GM21381 (cell line): Measurements from ENCODE around the gene GXYLT2.

Experiments
- ATAC-seq: cut with Tn5 transposase; IDR thresholded peaks from one replicate; pipeline ENCODE4 v1.9.1; 2021; ENCODE audit warnings: mild to moderate bottlenecking, moderate library complexity; ENCODE audit not compliant: unreplicated experiment

Gene GXYLT2

DNA sequence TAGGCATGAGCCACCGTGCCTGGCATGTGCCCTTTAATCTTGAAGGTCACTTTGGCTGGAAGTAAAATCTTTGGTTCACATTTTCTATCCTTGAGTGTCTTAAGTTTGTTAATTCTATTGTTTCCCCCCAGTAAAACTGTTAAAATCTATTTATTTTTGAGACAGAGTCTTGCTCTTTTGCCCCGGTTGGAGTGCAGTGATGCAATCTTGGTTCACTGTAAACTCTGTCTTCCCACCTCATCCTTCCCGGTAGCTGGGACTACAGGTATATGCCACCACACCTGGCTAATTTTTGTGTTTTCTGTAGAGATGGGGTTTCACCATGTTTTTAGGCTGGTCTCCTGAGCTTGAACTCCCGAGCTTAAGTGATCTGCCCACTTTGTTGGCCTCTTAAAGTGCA is 116.5 kb downstream of the GXYLT2 start:
- no peak for ATAC-seq

DNA sequence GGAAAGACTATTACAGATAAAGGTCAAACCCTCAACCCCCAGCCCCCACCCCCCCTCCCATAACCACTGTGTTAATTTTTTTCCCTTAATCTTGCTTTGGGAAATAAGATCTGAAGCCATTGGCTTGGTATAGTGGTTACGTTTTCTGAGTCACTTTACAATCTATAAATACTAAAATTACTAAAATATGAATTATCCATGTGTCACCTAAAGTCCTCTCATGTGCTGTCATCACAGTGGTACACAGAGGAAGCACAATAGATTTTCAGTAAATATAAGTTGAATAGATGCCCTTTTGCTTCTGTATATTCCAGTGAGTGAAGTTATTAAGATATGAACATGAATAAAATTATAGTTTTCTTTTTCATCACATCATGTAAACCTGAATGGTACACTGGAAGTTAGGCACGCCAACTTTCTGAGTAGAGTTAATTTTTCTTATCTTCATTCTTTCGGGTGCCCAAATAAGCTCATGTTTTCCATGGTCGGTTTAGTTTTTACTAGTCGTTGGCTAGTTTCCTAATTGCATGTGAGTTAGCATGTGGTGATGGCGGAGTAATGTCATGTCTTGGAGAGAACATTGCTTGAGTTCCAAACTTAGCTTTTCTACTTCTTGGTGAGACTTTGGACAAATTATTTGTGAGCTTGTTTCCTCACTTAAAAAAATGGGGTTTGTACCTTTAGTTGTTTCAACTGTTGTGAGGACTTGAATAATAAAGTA is 120.3 kb downstream of the GXYLT2 start:
- no peak for ATAC-seq

DNA sequence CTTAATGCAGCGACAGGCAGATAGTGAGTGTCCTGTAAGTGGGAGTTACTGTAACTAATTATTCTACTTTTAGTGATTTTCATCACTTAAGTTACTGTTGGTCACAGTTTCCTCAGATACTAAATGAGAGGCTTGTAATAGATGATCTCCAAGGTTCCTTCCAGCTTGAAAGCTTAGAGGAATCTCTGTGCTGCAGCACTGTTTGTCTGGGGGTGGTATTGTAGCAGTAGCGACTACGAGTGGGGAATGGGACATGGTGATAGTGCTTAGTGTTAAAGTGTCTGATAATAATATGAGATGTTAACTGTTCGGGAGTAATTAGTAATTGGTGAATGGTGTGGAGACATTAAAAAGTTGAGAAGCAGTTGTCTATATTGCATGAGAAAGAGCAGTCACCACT is 121.2 kb downstream of the GXYLT2 start:
- no peak for ATAC-seq

DNA sequence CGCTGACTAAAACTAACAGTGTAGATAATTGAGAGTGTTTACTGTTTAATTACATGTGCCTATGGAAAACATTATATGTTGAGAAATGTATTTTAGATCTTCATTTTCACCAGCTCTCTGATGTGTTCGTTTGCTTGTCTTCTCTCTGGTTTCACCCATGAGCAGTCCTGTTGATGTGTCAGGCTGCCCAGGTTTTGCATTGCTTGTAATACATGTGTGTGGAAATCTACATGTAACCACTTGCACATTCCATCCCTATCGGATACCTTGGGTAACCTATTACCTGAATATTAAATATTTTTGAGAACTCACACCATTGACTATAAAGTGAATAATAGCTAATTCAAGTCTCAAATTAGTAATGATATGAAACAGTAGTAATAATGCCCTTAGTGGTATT is 121.9 kb downstream of the GXYLT2 start:
- no peak for ATAC-seq

DNA sequence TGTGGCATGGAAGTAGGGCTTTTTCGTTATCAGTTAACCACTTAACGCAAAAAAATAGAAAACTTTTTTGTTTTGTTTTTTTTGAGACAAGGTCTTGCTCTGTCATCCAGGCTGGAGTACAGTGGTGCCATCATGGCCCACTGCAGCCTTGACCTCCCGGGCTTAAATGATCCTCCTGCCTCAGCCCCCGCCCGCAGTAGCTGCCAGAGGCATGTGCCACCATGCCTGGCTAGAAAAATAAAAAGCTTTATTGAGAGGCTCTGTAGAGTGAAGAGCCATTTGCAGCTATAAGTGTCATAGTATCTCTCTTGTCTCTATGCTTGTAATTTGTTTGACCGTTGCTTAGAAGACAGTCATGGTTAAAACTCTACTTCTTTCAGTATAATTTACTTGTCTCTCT is 122.3 kb downstream of the GXYLT2 start:
- no peak for ATAC-seq

DNA sequence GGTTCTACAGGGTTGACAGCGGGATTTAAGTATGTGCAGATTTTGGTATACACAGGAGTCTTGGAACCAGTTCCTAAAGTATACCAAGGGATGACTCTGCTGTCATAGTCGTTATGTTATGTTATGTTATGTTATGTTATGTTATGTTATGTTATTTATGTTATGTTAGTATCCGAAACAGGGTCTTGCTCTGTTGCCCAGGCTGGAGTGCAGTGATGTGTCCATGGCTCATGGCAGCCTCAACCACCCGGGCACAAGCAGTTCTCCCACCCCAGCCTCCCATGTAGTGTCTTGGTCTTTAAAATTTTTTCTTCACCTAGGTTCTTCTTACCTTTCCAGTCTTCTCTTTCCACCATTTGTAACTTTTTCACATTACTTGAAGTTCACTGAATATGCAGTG is 130.5 kb downstream of the GXYLT2 start:
- no peak for ATAC-seq

DNA sequence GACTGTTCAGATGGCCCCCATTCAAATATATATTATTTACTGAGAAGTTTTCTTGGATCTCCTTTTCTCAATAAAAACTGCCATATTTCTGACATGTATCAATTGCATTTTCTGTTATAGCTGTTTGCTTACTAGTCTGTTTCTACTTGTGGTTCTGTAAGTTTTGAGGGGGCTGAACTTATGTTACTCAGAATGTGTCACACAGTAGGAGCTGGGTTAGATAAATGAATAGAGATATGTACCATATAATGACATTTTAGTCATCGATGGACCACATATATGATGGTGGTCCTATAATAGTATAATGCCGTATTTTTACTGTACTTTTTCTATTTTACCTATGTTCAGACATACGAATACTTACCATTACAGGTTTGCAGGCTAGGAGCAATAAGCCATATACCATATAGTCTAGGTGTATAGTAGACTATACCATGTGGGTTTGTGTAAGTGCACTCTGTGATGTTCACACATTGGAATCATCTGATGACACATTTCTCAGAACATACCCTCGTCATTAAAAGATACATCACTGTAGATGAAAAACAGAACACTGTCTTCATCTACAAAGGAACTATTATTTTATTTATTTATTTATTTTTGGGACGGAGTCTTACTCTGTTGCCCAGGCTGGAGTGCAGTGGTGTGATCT is 131.1 kb downstream of the GXYLT2 start:
- ATAC-seq: no peak

DNA sequence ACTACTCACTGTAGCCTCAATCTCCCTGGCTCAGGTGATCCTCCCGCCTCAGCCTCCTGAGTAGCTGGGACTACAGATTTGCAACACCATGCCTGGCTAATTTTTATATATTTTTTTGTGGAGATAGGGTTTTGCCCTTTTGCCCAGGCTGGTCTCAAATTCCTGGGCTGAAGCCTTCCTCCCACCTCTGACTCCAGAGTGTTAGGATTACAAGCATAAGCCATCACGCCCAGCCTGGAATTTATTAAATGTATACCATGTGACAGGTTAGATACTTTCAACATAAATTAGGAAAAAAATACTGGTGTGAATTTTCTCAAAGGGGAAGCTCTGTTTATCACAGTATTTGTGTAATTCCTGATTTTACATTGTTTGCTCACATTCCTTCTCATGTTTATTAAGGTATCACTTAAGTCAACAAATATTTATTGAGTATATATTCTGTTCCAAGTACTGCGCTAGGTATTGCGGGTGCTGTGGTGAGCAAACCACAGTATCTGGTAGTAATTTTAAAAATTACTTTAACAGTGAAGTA is 133.5 kb downstream of the GXYLT2 start:
- ATAC-seq: no peak

DNA sequence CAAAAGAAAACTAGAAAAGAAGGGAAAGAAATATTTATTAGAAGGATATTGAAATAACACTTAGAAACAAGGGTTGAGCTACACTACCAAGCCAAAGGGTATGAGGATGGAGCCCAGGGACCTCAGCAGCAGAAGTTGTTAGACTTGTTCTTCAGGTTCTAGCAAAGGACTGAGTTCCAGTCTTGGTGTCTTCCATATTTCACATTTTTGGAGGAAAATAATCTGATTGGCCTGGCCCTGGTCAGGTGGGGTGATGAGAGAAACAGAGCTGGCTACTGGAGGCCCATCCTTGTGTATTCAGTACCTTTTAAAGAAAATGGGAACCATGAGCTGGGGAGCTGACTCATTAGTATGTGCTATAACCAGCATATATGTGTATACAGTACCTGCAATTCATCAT is 137.0 kb downstream of the GXYLT2 start:
- no peak for ATAC-seq

DNA sequence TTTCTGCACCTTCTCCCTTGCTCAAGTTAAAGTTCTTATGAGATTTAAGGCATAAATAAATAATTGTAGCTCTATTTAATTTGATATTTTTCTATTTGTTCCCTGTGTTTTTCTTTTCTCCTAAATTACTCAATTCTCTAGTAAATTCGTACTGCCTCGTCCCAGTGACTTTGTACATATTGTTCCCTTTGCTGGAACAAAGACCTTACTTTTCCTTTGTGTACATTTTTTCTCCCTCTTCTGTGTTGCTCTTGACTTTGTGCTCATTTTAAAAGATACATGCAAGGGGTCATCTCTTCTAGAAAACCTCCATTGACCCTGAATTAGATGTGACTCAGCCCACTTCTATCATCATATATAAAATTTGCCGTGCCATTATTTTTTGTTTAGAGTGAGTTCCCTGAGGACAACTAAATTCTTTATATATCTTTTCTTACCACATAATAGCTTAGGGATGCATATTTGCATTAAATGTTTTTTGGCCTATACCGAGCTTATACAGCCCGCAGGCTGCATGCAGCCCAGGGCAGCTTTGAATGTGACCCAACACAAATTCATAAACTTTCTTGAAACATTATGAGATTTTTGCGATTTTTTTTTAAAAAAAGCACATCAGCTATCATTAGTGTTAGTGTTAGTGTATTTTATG is 138.4 kb downstream of the GXYLT2 start:
- ATAC-seq: no peak
